ENCODE measurements around the gene MRPS34. TPM values are rescaled to one million over a fixed set of nuclear protein-coding genes. Genes with fewer than 3 reads are reported as not detected.

The MRPS34 gene
- total and polyA plus RNA-seq, 12 donors = 57.8 to 141 (median 79.5) TPM

- Histone ChIP-seq H3K36me3 (peaks cover 0 to 98% (median 41%) of the 10 kb centered on the region in 9 donors), H3K9me3 (no peaks in the 10 kb centered on the region), H3K4me1 (no peaks in the 10 kb centered on the region), H3K4me3 (no peak overlapping the region), H3K27ac (no peak overlapping the region), H3K27me3 (no peaks in the 10 kb centered on the region)
- 92 to 94% methylated on average over 31 of the region's 31 CpGs for WGBS, 2 donors
- no peak for DNase-seq
- intact Hi-C loops (cut with DNase I) = no loop called here
- ATAC-seq = no peak
- TF ChIP-seq, protein P1, sequence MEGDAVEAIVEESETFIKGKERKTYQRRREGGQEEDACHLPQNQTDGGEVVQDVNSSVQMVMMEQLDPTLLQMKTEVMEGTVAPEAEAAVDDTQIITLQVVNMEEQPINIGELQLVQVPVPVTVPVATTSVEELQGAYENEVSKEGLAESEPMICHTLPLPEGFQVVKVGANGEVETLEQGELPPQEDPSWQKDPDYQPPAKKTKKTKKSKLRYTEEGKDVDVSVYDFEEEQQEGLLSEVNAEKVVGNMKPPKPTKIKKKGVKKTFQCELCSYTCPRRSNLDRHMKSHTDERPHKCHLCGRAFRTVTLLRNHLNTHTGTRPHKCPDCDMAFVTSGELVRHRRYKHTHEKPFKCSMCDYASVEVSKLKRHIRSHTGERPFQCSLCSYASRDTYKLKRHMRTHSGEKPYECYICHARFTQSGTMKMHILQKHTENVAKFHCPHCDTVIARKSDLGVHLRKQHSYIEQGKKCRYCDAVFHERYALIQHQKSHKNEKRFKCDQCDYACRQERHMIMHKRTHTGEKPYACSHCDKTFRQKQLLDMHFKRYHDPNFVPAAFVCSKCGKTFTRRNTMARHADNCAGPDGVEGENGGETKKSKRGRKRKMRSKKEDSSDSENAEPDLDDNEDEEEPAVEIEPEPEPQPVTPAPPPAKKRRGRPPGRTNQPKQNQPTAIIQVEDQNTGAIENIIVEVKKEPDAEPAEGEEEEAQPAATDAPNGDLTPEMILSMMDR (IDR thresholded peaks at IDR 0.05) = no peak
Measured at GRCh38 chr16:1746693-1747195, 26.2 kb downstream of the MRPS34 start.

GRCh38 chr16:1745900-1746692 lies 26.8 kb downstream of the MRPS34 start:
- Histone ChIP-seq H3K27me3 (no peaks in the 10 kb centered on the region), H3K36me3 (peaks cover 0 to 98% (median 35%) of the 10 kb centered on the region in 9 donors), H3K4me1 (peaks cover 0 to 3% (median 0%) of the 10 kb centered on the region in 9 donors), H3K4me3 (no peak overlapping the region), H3K9me3 (no peaks in the 10 kb centered on the region), H3K27ac (no peak overlapping the region)
- ATAC-seq = no peak
- 93 to 94% methylated on average over 29 of the region's 29 CpGs for WGBS, 2 donors
- DNase-seq = no peak
- intact Hi-C loops (cut with DNase I) = no loop called here
- TF ChIP-seq, protein P1 (IDR thresholded peaks at IDR 0.05) = no peak

- no peak for DNase-seq
- Histone ChIP-seq H3K27me3 (no peaks in the 10 kb centered on the region), H3K4me3 (no peak overlapping the region), H3K4me1 (peaks cover 0 to 3% (median 0%) of the 10 kb centered on the region in 9 donors), H3K36me3 (peaks cover 0 to 98% (median 35%) of the 10 kb centered on the region in 9 donors), H3K9me3 (no peaks in the 10 kb centered on the region), H3K27ac (no peak overlapping the region)
- ATAC-seq = no peak
- WGBS, 2 donors = 89 to 94% methylated on average over 25 of the region's 25 CpGs
- intact Hi-C loops (cut with DNase I) = no loop called here
- TF ChIP-seq, protein P1 (IDR thresholded peaks at IDR 0.05) = no peak
Measured at GRCh38 chr16:1745181-1745899, 27.6 kb downstream of the MRPS34 start.

DNA sequence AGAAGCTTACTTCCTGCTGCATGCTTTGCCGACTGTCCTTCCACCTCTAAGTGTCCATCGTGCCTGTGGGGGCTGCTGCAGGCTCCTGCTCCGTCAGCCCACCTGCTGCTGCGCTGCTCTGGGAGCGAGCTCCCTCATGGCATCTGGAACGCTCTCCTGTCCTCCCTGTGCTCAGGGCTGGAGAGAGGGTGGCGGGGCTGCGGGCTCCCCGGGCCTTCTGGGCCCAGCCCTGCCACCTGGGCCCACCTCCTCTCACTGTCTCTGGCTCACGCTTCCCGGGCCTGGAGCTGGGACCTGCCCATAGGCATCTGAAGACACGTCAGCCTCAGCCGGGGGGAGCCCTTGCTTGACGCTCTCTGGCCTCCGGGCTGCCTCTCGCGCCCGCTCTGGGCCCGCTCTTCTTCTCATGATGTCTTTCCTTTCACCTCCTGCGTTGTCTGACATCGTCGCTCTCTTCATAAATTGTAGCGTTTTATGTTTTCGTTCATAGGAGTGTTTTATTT lies 28.5 kb downstream of the MRPS34 start:
- TF ChIP-seq, protein P1 (IDR thresholded peaks at IDR 0.05) = no peak
- 89 to 91% methylated on average over 24 of the region's 24 CpGs for whole genome bisulfite sequencing, 2 donors

More for the DNA sequence above, 28.5 kb downstream of the MRPS34 start:
- H3K27ac ChIP-seq = no peak overlapping the region
- ATAC-seq = no peak
- no peaks in the 10 kb centered on the region for H3K27me3 ChIP-seq
- H3K4me3 ChIP-seq = no peak overlapping the region
- H3K36me3 ChIP-seq = peaks cover 0 to 89% (median 32%) of the 10 kb centered on the region in 9 donors
- no peak for DNase-seq
- no peaks in the 10 kb centered on the region for H3K9me3 ChIP-seq
- H3K4me1 ChIP-seq = peaks cover 0 to 3% (median 0%) of the 10 kb centered on the region in 9 donors
- intact Hi-C loops (cut with DNase I) = no loop called here
